H1 (cell line): ENCODE results near the gene CCDC152.

ENCODE experiments used
- CHD1 ChIP-seq: IDR thresholded peaks from 2 replicates; pipeline ENCODE4 v1.6.1; 2012; ENCODE audit warnings: low read depth, low read length, improper control_type of control experiment
- EZH2 ChIP-seq: fragments of 200-600 bp; sonication (generic); IDR thresholded peaks from 2 replicates; pipeline ENCODE4 v1.7.1; 2012; ENCODE audit warnings: low read depth, mild to moderate bottlenecking, moderate library complexity, low read length, inconsistent platforms; ENCODE audit not compliant: severe bottlenecking
- GABPA ChIP-seq: IDR thresholded peaks from 2 replicates; pipeline ENCODE4 v1.6.1; 2011; ENCODE audit warnings: mild to moderate bottlenecking, low read length, moderate library complexity, borderline replicate concordance; ENCODE audit not compliant: insufficient read depth
- JUN ChIP-seq: IDR thresholded peaks from 2 replicates; pipeline ENCODE4 v1.6.1; 2011; ENCODE audit warnings: low read depth, mild to moderate bottlenecking, improper control_type of control experiment, low read length
- NRF1 ChIP-seq: IDR thresholded peaks from 2 replicates; pipeline ENCODE4 v1.6.1; 2011; ENCODE audit warnings: mild to moderate bottlenecking, low read depth, low read length, improper control_type of control experiment
- POLR2AphosphoS5 ChIP-seq: IDR thresholded peaks from 2 replicates; pipeline ENCODE4 v1.6.1; 2011; ENCODE audit warnings: low read depth, low read length
- RNF2 ChIP-seq: fragments of 200-900, 300-1000 bp; sonication (generic); IDR thresholded peaks from 2 replicates; pipeline ENCODE4 v1.7.1; 2016; ENCODE audit warnings: borderline replicate concordance, low read depth, mild to moderate bottlenecking, antibody characterized with exemption, low read length; ENCODE audit not compliant: poor library complexity, severe bottlenecking; ENCODE audit errors: missing control alignments
- TCF12 ChIP-seq: IDR thresholded peaks from 2 replicates; pipeline ENCODE4 v1.6.1; 2011; ENCODE audit warnings: low read depth, mild to moderate bottlenecking, low read length
- YY1 ChIP-seq: IDR thresholded peaks from 2 replicates; pipeline ENCODE4 v1.6.1; 2011; ENCODE audit warnings: low read depth, mild to moderate bottlenecking, low read length
- TF ChIP-seq, protein P1 (sequence below), 3 experiments: IDR thresholded peaks; 1 replicate in 2 of 3; 2 replicates in 1 of 3; pipeline versions ENCODE4 v1.5.1 to v1.6.1; 2011; ENCODE audit warnings: low read length in 3 of 3, mild to moderate bottlenecking in 3 of 3, inconsistent platforms in 2 of 3, low read depth in 1 of 3, moderate library complexity in 1 of 3; ENCODE audit not compliant: insufficient read depth in 1 of 3; ENCODE audit errors: control extremely low read depth in 1 of 3
- TF ChIP-seq, protein P2 (sequence below): IDR thresholded peaks from 2 replicates; pipeline ENCODE4 v1.6.1; 2012; ENCODE audit warnings: low read length, inconsistent platforms
- TF ChIP-seq, protein P3 (sequence below): IDR thresholded peaks from 2 replicates; pipeline ENCODE4 v1.6.1; 2012; ENCODE audit warnings: inconsistent platforms

DNA sequence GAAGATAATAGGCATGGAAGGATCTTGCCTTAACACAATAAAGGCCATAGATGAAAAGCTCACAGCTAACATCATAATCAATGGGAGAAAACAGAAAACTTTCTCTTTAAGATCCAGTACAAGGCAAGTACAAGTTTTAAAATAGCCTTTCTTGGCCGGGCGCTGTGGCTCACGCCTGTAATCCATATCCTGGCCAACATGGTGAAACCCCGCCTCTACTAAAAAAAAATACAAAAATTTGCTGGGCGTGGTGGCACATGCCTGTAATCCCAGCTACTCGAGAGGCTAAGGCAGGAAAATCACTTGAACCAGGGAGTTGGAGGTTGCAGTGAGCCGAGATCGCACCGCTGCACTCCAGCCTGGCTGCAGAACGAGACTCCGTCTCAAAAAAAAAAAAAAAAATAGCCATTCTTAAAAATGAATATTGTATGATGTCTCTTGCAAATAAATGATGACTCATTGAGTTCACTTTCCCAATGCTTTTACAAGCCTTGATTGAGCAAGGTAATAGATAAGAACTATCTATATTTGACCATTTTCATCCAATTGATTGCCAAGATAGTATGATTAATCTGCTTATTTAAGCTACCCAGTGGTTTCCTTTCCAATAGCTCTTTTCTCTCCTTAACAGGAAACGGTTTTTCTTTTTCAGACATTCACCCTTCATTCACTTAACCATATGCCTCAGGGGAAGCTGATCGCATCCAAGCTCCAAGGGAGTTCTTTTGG is 15.8 kb downstream of the CCDC152 start:
- TF ChIP-seq TCF12 (no peak), RNF2 (no peak), JUN (no peak), CHD1 (no peak), EZH2 (no peak), GABPA (no peak), POLR2AphosphoS5 (no peak), YY1 (no peak), NRF1 (no peak)
- TF ChIP-seq, protein P1, sequence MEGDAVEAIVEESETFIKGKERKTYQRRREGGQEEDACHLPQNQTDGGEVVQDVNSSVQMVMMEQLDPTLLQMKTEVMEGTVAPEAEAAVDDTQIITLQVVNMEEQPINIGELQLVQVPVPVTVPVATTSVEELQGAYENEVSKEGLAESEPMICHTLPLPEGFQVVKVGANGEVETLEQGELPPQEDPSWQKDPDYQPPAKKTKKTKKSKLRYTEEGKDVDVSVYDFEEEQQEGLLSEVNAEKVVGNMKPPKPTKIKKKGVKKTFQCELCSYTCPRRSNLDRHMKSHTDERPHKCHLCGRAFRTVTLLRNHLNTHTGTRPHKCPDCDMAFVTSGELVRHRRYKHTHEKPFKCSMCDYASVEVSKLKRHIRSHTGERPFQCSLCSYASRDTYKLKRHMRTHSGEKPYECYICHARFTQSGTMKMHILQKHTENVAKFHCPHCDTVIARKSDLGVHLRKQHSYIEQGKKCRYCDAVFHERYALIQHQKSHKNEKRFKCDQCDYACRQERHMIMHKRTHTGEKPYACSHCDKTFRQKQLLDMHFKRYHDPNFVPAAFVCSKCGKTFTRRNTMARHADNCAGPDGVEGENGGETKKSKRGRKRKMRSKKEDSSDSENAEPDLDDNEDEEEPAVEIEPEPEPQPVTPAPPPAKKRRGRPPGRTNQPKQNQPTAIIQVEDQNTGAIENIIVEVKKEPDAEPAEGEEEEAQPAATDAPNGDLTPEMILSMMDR (IDR thresholded peaks at IDR 0.05; ENCODE audit: control extremely low read depth in 1 of 3, insufficient read depth in 1 of 3, low read depth in 1 of 3, low read length in 3 of 3) = no peak
- TF ChIP-seq, protein P2, sequence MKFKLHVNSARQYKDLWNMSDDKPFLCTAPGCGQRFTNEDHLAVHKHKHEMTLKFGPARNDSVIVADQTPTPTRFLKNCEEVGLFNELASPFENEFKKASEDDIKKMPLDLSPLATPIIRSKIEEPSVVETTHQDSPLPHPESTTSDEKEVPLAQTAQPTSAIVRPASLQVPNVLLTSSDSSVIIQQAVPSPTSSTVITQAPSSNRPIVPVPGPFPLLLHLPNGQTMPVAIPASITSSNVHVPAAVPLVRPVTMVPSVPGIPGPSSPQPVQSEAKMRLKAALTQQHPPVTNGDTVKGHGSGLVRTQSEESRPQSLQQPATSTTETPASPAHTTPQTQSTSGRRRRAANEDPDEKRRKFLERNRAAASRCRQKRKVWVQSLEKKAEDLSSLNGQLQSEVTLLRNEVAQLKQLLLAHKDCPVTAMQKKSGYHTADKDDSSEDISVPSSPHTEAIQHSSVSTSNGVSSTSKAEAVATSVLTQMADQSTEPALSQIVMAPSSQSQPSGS = no peak
- TF ChIP-seq, protein P3, sequence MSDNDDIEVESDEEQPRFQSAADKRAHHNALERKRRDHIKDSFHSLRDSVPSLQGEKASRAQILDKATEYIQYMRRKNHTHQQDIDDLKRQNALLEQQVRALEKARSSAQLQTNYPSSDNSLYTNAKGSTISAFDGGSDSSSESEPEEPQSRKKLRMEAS = no peak
